Measurements from ENCODE around the gene DNAH2. TPM values are rescaled to one million over a fixed set of nuclear protein-coding genes. Genes with fewer than 3 reads are reported as not detected.

Gene DNAH2
- total and polyA plus RNA-seq, 3 donors from 2014 or later, result 11.7 to 24.9 (median 22.7) TPM

DNA sequence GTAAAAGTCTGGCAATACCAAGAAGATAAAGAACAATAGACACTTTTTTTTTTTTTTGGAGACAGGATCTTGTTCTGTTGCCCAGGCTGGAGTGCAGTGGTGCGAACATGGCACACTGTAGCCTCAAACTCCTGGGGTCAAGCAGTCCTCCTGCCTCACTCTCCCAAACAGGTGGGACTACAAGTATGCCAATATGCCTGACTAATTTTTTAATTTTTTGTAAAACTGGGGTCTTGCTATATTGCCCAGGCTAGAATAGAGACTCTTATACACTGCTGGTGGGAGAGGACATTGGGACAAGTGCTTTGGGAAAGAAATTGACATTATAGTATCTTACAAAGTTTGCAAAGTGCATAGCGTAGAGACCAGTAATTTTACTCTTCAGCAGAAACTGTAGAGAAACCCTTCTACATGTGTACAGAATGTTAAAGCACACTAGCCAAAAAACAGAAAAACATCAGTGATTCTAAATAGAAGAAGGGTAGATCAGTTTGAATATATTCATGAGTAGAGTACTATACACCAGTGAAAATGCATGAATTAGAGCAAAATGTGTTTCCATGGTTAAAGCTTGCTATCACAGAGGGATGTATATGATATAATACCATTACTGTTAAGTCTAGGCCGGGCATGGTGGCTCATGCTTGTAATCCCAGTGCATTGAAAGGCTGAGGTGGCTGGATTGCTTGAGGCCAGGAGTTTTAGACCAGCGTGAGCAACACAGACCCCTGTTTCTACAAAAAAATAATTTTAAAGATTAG is 19.5 kb upstream of the DNAH2 start:
- H3K36me3 ChIP-seq (ENCODE audit: low read depth, missing control alignments), result no peaks in the 10 kb centered on the region
- H3K27me3 ChIP-seq, result no peaks in the 10 kb centered on the region
- no peak overlapping the region for H3K4me3 ChIP-seq
- peaks cover 3% of the 10 kb centered on the region for H3K4me1 ChIP-seq
- TF ChIP-seq, protein P1, sequence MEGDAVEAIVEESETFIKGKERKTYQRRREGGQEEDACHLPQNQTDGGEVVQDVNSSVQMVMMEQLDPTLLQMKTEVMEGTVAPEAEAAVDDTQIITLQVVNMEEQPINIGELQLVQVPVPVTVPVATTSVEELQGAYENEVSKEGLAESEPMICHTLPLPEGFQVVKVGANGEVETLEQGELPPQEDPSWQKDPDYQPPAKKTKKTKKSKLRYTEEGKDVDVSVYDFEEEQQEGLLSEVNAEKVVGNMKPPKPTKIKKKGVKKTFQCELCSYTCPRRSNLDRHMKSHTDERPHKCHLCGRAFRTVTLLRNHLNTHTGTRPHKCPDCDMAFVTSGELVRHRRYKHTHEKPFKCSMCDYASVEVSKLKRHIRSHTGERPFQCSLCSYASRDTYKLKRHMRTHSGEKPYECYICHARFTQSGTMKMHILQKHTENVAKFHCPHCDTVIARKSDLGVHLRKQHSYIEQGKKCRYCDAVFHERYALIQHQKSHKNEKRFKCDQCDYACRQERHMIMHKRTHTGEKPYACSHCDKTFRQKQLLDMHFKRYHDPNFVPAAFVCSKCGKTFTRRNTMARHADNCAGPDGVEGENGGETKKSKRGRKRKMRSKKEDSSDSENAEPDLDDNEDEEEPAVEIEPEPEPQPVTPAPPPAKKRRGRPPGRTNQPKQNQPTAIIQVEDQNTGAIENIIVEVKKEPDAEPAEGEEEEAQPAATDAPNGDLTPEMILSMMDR (IDR thresholded peaks at IDR 0.05), result no peak
- no peak for TF ChIP-seq POLR2A (IDR thresholded peaks at IDR 0.05)
- H3K27ac ChIP-seq, result no peak overlapping the region
- intact Hi-C loops (cut with DNase I; ENCODE audit: low total_unique reads), result no loop called here
- WGBS, 2 donors, result 91 to 94% methylated on average over 4 of the region's 4 CpGs
- no peak for DNase-seq
- no peaks in the 10 kb centered on the region for H3K9me3 ChIP-seq

DNA sequence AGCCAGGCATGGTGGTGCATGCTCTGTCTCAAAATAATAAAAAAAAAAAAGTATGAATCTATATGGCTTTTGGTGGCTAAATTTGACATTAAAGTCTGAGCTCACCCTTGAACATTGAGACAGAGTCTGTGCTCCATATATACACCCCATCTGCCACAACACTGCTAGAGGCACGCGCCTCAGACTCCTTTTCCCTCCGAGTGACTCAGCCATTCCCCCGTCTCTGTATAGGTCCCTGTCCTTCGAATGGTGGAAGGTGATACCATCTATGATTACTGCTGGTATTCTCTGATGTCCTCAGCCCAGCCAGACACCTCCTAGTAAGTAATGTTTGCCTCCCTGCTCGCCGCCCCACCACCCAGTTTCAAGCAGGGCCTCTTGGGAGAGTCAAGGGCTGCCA is 17.0 kb upstream of the DNAH2 start:
- H3K27ac ChIP-seq, result no peak overlapping the region
- WGBS, 2 donors, result 94 to 99% methylated on average over 7 of the region's 7 CpGs
- no peaks in the 10 kb centered on the region for H3K36me3 ChIP-seq (ENCODE audit: low read depth, missing control alignments)
- no peaks in the 10 kb centered on the region for H3K27me3 ChIP-seq
- no peak overlapping the region for H3K4me3 ChIP-seq
- peaks cover 15% of the 10 kb centered on the region for H3K4me1 ChIP-seq
- no peak for DNase-seq
- no peaks in the 10 kb centered on the region for H3K9me3 ChIP-seq
- intact Hi-C loops (cut with DNase I; ENCODE audit: low total_unique reads), result no loop called here
- TF ChIP-seq POLR2A (IDR thresholded peaks at IDR 0.05), result no peak
- TF ChIP-seq, protein P1 (IDR thresholded peaks at IDR 0.05), result no peak

DNA sequence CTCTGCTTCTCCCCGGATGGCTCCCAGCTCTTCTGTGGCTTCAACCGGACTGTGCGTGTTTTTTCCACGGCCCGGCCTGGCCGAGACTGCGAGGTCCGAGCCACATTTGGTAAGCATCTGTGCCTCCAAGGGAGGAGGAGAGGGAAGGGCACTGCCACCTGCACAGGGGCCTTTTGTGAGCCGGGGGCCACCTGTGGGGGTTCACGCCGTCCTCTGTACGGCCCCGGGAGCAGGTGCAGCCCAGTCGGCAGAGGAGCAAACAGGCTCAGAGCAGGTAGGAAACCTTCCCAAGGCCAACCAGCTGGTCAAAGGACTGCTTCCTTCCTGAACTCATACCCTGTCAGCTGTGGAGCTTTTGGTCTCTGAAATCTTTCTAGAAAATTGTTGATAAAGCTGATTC is 15.9 kb upstream of the DNAH2 start:
- intact Hi-C loops (cut with DNase I; ENCODE audit: low total_unique reads), result no loop called here
- H3K27me3 ChIP-seq, result no peaks in the 10 kb centered on the region
- 97% methylated on average over 14 of the region's 14 CpGs for WGBS, 2 donors

DNA sequence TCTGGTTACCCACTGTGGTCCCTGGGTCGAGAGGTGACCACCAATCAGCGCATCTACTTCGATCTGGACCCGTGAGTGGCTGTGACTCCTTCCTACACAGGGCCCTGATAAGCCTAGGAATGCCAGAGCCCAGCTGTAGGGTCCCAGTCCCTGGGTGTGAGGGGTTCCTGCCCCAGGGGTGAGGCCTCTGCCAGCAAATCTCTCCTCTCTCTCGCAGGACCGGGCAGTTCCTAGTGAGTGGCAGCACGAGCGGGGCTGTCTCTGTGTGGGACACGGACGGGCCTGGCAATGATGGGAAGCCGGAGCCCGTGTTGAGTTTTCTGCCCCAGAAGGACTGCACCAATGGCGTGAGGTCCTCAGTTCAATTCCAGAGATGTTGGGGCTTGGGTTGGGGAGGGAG is 14.8 kb upstream of the DNAH2 start:
- Histone ChIP-seq H3K4me3 (no peak overlapping the region), H3K27ac (no peak overlapping the region), H3K9me3 (no peaks in the 10 kb centered on the region), H3K27me3 (no peaks in the 10 kb centered on the region), H3K36me3 (ENCODE audit: low read depth, missing control alignments) (no peaks in the 10 kb centered on the region), H3K4me1 (peaks cover 17% of the 10 kb centered on the region)
- WGBS, 2 donors, result 97% methylated on average over 13 of the region's 13 CpGs; no CpG with 5 or more reads in 1 of the 2 donors
- no peak for TF ChIP-seq POLR2A (IDR thresholded peaks at IDR 0.05)
- TF ChIP-seq, protein P1 (IDR thresholded peaks at IDR 0.05), result no peak
- DNase-seq, result no peak
- intact Hi-C loops (cut with DNase I; ENCODE audit: low total_unique reads), result no loop called here

More for the DNA sequence above, 15.9 kb upstream of the DNAH2 start:
- no peaks in the 10 kb centered on the region for H3K9me3 ChIP-seq
- H3K4me3 ChIP-seq, result no peak overlapping the region
- no peak overlapping the region for H3K27ac ChIP-seq
- no peak for DNase-seq
- H3K4me1 ChIP-seq, result peaks cover 17% of the 10 kb centered on the region
- TF ChIP-seq, protein P1 (IDR thresholded peaks at IDR 0.05), result no peak
- no peak for TF ChIP-seq POLR2A (IDR thresholded peaks at IDR 0.05)
- no peaks in the 10 kb centered on the region for H3K36me3 ChIP-seq (ENCODE audit: low read depth, missing control alignments)

All from testis (tissue), 3 donors.